Central memory CD8-positive, alpha-beta T cell (primary cell): ENCODE results near the gene CBFA2T3.
"Not testable (repeated sequence)": the region's sequence is repeated elsewhere in the genome, so short reads cannot be mapped to it uniquely, and the experiment has no call there.

Experiments used
- ATAC-seq: fragments of 150-1000 bp; cut with Tn5 transposase; replicated peaks from 2 replicates; pipeline ENCODE4 v1.10.0; 2022; ENCODE audit warnings: mild to moderate bottlenecking, moderate FRiP score, moderate number of reproducible peaks; ENCODE audit not compliant: poor library complexity, severe bottlenecking; ENCODE audit errors: extremely low read depth
- DNase-seq, 2 donors: peaks; one replicate each; pipeline ENCODE4 v3.0.0; 2021; ENCODE audit warnings: low spot score in 2 of 2
- H3K27ac Mint-ChIP-seq: one replicate; pipeline ENCODE4 v1.8.0; 2022; ENCODE audit warnings: low read depth, mild to moderate bottlenecking, moderate library complexity, mixed read lengths
- H3K27me3 Mint-ChIP-seq: one replicate; pipeline ENCODE4 v1.8.0; 2022; ENCODE audit warnings: mixed read lengths
- H3K36me3 Mint-ChIP-seq: one replicate; pipeline ENCODE4 v1.8.0; 2022; ENCODE audit warnings: mild to moderate bottlenecking, moderate library complexity, mixed read lengths; ENCODE audit not compliant: insufficient read depth
- H3K4me1 Mint-ChIP-seq: one replicate; pipeline ENCODE4 v1.8.0; 2022; ENCODE audit warnings: mixed read lengths
- H3K4me3 Mint-ChIP-seq: one replicate; pipeline ENCODE4 v1.8.0; 2022; ENCODE audit warnings: mild to moderate bottlenecking, moderate library complexity, mixed read lengths
- H3K9me3 Mint-ChIP-seq: one replicate; pipeline ENCODE4 v1.8.0; 2022; ENCODE audit warnings: mixed read lengths

The CBFA2T3 gene

DNA sequence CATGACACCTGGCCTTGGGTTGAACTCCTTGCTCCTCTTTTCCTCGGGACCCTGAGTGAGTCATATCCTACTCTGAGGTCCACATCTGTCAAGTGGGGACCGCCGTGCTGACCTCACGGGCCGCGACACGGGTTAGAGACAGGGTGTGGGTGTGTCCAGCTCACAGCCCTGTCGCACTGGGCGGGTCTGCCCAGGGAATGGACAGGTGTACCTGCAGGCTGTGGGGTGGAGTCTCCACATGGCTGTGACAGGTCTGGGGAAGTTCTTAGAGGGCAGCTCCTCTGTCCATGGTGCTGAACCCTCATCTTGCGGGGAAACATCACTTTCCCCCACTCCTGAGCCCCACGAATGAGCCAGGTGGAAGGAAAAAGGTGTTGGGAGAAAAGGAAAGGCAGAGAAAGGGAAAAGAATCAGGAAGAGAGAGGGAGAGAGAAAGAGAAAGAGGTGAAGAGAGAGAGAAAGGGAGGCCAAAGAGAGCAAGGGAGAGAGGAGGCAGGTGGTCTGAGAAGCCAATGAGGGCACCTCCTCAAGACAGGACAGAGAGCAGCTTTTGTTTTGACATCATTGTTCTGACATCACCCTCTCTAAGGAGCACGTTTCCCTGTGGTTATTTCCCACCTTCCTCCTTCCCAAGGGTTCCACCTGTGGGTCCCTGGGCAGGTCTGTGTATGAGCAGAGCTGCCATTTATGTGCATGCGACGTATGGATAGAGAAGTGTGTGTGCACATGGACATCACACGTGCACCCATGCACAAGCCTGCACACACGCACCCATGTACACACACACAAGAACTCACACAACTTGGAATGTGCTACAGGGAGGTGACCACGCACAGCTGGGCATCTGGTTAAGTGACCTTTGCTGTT is 32.6 kb upstream of the CBFA2T3 start:
- Mint-ChIP-seq H3K27me3 (peaks cover 39% of the 10 kb centered on the region), H3K4me1 (peaks cover 6% of the 10 kb centered on the region), H3K4me3 (no peak overlapping the region), H3K36me3 (peaks cover 3% of the 10 kb centered on the region), H3K9me3 (peaks cover 9% of the 10 kb centered on the region), H3K27ac (no peak overlapping the region)
- no peak for ATAC-seq
- DNase-seq: no peak

DNA sequence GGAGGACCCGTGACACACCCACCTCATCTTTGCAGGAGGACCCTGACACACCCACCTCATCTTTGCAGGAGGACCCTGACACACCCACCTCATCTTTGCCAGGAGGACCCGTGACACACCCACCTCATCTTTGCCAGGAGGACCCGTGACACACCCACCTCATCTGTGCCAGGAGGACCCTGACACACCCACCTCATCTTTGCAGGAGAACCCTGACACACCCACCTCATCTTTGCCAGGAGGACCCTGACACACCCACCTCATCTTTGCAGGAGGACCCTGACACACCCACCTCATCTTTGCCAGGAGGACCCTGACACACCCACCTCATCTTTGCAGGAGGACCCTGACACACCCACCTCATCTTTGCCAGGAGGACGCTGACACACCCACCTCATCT is 31.8 kb upstream of the CBFA2T3 start:
- not testable (repeated sequence) for H3K4me3 Mint-ChIP-seq, ATAC-seq, H3K9me3 Mint-ChIP-seq, H3K27ac Mint-ChIP-seq, H3K36me3 Mint-ChIP-seq, DNase-seq
- H3K27me3 Mint-ChIP-seq: peaks cover 43% of the 10 kb centered on the region
- H3K4me1 Mint-ChIP-seq: peaks cover 14% of the 10 kb centered on the region

DNA sequence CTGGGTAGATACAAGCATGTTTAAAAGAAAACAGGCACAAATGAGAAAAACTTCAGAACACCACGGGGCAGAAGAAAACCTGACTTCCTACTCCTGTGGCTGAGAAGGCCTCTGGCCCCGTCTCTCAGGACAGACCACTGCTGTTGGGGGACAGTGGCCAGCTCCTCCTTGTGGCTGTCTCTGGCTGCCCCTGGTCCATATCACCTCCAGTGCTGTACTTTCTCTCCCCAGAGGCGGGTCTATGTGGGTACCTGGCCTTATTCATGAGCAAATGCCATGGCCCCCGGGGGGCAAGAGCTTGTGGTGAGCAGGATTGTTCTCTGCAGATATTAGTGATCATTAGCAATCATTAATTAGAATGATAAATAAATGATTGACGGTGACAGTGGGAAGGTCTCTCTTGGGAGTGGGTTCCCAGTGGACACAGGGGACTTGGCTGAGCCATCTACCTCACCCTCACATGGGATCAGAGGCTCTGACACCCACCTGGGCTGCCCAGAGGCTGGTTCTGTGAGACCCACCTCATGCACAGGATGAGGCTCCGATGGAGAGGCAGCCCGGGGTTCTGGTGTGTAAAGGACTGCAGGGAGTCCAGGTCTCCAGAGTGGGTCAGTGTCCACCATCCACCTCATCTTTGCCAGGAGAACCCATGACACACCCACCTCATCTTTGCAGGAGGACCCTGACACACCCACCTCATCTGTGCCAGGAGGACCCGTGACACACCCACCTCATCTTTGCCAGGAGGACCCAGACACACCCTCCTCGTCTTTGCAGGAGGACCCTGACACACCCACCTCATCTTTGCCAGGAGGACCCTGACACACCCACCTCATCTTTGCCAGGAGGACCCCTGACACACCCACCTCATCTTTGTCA is 30.6 kb upstream of the CBFA2T3 start:
- Mint-ChIP-seq H3K4me1 (peaks cover 11% of the 10 kb centered on the region), H3K4me3 (no peak overlapping the region), H3K27ac (peak overlapping the region; percentile 35), H3K27me3 (peaks cover 37% of the 10 kb centered on the region), H3K9me3 (peaks cover 9% of the 10 kb centered on the region), H3K36me3 (peaks cover 3% of the 10 kb centered on the region)
- ATAC-seq (no peak), DNase-seq (no peak)

DNA sequence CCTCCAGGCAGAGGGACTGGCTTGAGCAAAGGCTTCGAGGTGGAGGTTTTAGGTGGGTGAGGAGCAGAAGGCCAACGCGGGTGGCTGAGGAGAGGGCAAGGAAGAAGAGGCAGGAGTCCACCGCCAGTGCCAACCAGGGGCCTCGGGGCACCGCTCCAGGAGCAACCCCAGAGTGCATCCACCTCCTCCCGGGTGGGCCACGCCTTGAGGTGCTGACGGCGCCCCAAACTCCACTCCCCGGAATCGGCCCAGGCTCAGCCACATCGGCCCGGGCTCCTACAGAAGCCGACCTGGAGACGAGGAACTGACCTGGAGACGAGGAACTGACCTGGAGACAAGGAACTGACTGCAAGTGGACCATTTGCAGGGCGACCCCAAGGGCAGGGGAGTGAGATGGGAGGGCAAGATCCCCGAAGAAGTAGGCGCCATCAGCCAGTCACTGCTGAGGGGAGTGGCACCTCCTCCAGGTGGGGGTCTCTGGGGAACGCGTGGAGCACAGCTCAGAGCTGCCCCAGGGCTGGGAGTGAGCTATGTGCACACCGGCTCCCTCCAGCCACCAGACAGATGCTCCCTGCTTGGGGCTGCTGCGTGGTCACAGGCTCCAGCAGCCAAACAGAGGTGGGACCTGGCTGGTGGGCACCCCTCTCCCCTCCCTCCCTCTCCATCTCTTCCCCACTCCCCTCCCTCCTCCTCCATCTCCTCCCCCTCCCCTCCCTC is 29.2 kb upstream of the CBFA2T3 start:
- DNase-seq (no peak), ATAC-seq (no peak)
- peaks cover 3% of the 10 kb centered on the region for H3K36me3 Mint-ChIP-seq
- H3K4me3 Mint-ChIP-seq: no peak overlapping the region
- H3K9me3 Mint-ChIP-seq: peaks cover 9% of the 10 kb centered on the region
- H3K27me3 Mint-ChIP-seq: peaks cover 34% of the 10 kb centered on the region
- H3K27ac Mint-ChIP-seq: no peak overlapping the region
- peaks cover 11% of the 10 kb centered on the region for H3K4me1 Mint-ChIP-seq

DNA sequence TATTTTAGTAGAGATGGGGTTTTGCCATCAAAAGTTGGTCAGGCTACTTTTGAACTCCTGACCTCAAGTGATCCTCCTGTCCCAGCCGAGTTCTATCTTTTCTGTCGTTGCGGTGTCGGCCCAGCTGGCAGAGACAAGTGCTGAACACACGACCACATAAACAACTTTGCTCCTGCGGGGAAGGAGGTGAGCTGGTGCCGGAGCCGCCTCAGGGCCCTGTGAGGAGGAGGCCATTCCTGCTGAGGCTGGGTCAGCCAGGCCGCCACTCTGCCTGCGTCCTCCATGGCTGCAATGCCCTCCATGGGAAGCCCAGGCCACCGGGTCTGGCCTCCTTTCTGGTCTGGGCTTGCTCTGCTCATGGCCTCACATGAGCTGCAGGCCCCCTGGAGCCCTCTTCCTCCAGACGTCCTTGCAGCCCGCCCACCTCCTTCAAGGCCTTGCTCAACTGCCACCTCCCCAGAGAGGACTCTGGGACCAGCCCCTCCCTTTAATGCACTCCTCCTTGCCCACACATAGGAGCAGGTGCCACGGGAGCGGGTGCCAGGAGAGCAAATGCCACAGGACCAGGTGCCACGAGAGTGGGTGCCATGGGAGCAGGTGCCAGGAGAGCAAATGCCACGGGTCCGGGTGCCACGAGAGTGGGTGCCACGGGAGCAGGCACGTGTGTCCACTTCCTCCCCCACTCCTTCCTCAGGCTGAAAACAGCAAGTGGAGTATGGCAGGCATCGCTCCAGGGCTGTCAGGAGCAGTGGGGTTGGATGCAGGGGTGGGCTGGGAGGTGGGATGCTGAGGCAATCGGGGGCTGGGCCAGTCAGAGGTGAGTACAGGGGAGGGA is 28.4 kb upstream of the CBFA2T3 start:
- no peak overlapping the region for H3K4me3 Mint-ChIP-seq
- H3K27me3 Mint-ChIP-seq: peaks cover 34% of the 10 kb centered on the region
- peaks cover 9% of the 10 kb centered on the region for H3K9me3 Mint-ChIP-seq
- H3K4me1 Mint-ChIP-seq: peaks cover 11% of the 10 kb centered on the region
- H3K27ac Mint-ChIP-seq: no peak overlapping the region
- ATAC-seq (no peak), DNase-seq (no peak)
- peaks cover 3% of the 10 kb centered on the region for H3K36me3 Mint-ChIP-seq

DNA sequence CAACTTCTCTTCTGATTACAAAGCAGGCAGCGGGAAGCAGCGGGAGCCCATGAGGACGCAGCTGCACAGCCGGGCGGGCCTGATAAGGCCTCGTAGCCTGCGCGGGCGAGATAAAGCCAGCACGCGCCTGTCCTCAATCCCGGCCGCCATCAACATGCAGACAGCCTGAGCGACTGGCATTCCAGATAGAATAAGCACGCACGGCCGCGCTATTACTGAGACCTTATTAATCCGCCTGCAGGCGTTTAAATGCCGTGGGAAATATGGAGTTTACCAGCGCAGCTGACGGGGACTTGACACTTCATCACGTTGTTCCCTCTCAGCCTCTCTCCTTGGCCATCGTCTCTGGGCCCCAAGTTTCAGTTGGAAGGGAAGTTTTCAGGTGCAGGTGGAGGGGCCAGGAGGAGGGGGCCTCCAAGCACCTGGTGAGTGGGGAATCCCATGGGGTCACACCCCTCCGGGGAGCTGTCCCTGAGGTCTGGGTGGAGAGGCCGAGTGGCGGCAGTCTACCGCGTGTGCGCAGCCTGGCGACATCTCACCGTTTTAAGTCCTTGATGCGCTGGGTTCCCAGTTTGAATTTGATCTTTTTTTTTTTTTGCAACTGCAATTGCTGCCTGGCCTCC is 27.3 kb upstream of the CBFA2T3 start:
- ATAC-seq (no peak), DNase-seq (no peak)
- H3K4me3 Mint-ChIP-seq: no peak overlapping the region
- peaks cover 2% of the 10 kb centered on the region for H3K36me3 Mint-ChIP-seq
- H3K4me1 Mint-ChIP-seq: peaks cover 20% of the 10 kb centered on the region
- H3K27ac Mint-ChIP-seq: no peak overlapping the region
- peaks cover 2% of the 10 kb centered on the region for H3K9me3 Mint-ChIP-seq
- H3K27me3 Mint-ChIP-seq: peaks cover 26% of the 10 kb centered on the region

DNA sequence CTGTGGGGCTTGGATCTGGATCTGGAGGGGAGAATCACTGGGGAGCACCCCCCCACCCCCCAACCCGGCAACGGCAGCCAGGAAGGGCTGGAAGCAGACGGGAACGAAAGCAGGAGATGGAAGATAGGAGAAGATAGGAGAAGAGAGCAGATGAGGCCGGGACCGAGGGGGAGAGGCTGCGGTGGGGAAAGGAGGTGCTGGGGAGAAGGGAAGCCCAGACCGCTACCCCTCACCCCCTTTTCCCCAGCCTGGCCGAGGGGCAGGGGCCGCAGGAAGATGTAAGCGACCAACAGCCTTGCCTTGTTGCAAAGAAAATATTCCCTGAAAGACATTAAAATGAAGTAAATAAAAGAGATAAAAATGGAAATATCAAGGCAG is 26.8 kb upstream of the CBFA2T3 start:
- H3K4me3 Mint-ChIP-seq: no peak overlapping the region
- peaks cover 25% of the 10 kb centered on the region for H3K4me1 Mint-ChIP-seq
- no peak for DNase-seq
- no peaks in the 10 kb centered on the region for H3K36me3 Mint-ChIP-seq
- H3K9me3 Mint-ChIP-seq: peaks cover 7% of the 10 kb centered on the region
- peaks cover 23% of the 10 kb centered on the region for H3K27me3 Mint-ChIP-seq
- ATAC-seq: no peak
- no peak overlapping the region for H3K27ac Mint-ChIP-seq

DNA sequence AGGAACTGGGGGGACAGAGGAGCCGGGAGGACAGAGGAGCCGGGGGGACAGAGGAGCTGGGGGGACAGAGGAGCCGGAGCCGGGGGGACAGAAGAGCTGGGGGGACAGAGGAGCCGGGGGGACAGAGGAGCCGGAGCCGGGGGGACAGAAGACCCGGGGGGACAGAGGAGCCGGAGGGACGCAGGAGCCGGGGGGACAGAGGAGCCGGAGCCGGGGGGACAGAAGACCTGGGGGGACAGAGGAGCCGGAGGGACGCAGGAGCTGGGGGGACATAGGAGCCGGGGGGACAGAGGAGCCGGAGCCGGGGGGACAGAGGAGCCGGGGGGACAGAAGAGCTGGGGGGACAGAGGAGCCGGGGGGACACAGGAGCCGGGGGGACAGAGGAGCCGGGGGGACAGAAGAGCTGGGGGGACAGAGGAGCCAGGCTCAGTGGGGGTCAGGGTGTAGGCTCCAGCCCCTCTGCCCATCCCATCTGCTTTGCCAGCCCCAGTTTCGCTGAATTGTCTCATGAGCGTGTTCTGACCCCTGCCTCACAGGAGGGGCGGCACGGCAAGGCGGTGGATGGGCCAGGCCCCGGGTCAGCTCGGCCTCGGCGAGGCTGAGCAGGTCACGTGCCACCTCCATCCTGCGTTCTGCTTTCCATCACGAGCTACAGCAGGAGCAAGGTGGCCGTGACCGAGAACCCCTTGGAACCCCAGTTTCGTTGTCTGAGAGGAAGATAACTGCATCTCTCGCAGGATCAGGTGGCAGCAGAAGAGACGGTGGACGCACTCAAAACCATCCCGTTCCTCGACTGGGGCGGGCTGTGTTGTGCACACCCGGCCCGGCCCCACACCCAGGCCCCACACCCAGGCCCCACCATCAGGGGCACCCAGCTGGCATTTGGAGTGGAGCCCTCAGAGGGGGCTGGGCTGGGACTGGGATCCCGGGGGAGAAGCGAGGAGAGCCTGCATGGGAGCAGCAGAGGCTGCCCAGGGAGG is 26.1 kb upstream of the CBFA2T3 start:
- ATAC-seq: no peak
- H3K4me1 Mint-ChIP-seq: peaks cover 26% of the 10 kb centered on the region
- no peaks in the 10 kb centered on the region for H3K36me3 Mint-ChIP-seq
- peaks cover 7% of the 10 kb centered on the region for H3K9me3 Mint-ChIP-seq
- DNase-seq: no peak
- peaks cover 23% of the 10 kb centered on the region for H3K27me3 Mint-ChIP-seq
- no peak overlapping the region for H3K27ac Mint-ChIP-seq
- H3K4me3 Mint-ChIP-seq: no peak overlapping the region

DNA sequence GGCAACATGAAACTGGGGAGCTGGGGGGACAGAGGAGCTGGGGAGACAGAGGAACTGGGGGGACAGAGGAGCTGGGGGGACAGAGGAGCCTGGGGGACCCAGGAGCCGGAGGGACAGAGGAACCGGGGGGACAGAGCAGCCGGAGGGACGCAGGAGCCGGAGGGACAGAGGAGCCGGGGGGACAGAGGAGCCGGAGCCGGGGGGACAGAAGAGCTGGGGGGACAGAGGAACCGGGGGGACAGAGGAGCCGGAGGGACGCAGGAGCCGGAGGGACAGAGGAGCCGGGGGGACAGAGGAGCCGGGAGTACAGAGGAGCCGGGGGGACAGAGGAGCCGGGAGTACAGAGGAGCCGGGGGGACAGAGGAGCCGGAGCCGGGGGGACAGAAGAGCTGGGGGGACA is 25.1 kb upstream of the CBFA2T3 start:
- peaks cover 16% of the 10 kb centered on the region for H3K27me3 Mint-ChIP-seq
- peaks cover 12% of the 10 kb centered on the region for H3K9me3 Mint-ChIP-seq
- H3K27ac Mint-ChIP-seq, ATAC-seq, H3K4me3 Mint-ChIP-seq, DNase-seq, H3K36me3 Mint-ChIP-seq: not testable (repeated sequence)
- H3K4me1 Mint-ChIP-seq: peaks cover 26% of the 10 kb centered on the region

DNA sequence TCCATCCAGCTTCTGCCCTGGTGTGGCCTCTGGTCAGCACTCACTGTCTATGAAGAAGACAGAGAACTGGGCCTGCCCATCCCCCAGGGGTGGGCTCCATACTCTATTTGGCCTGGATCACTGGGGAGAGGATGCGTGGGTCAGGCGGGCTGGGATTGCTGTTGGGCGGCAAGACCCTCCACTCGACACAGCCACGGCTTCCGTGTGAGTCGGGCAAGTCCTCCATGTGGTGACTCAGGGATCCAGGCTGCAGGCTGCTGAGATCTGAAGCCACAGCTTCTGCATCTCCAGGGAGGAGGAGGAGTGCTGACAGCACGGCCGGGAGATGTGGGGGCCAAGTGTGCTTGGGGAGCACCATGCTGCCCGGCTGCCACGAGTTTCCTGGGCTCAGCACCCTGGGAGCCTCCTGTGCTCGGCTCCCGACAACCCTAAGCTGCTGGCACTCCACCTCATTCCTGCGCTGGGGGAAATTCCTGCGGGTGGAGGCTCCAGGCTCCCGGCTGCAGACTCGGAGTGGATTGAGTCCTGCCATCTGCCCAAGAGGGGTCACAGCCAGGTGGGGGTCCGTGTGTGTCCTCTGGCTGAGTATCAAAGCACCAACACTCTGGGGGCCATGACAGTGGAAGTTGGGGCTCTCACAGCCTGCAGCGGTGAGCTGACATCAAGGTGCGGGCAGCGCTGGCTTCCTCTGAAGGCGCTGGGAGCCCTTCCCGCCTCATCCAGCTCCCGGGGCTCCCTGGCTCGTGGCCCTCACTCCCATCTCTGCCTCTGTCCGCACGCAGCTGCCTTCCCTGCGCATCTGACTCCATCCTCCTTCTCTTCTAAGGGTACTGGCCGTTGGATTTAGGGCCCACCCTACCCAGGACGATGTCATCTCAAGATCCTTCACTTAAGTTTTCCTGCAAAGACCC is 24.4 kb upstream of the CBFA2T3 start:
- Mint-ChIP-seq H3K36me3 (no peaks in the 10 kb centered on the region), H3K4me1 (peaks cover 26% of the 10 kb centered on the region), H3K27ac (no peak overlapping the region), H3K27me3 (peaks cover 16% of the 10 kb centered on the region), H3K9me3 (peaks cover 12% of the 10 kb centered on the region), H3K4me3 (no peak overlapping the region)
- DNase-seq (no peak), ATAC-seq (no peak)
